Lower leg skin (tissue), 4 donors: Measurements from ENCODE around the gene MYO1A. TPM values are rescaled to one million over a fixed set of nuclear protein-coding genes. Genes with fewer than 3 reads are reported as not detected.

Experiments
- DNase-seq, 2 donors: peaks; one replicate each; pipeline ENCODE4 v3.0.0-alpha.2; 2019; ENCODE audit warnings: low spot score in 2 of 2
- H3K4me3 ChIP-seq: fragments of 200-600 bp; sonication (generic); 2 replicates; pipeline ENCODE4 v1.5.1; 2017; ENCODE audit warnings: mild to moderate bottlenecking, low read depth; ENCODE audit not compliant: poor library complexity, severe bottlenecking
- POLR2A ChIP-seq, 2 donors: fragments of 450-650 bp; IDR thresholded peaks; one replicate each; pipeline ENCODE4 v1.6.1; 2016 to 2017; ENCODE audit warnings: antibody characterized with exemption in 2 of 2, mild to moderate bottlenecking in 1 of 2, moderate library complexity in 1 of 2
- WGBS, 2 donors: methylation state at CpG; one replicate each; pipeline ENCODE4 v1.1.5; 2018; 5-methylcytosine and 5-hydroxymethylcytosine counted together
- intact Hi-C: fragments of 100-400 bp; cut with DNase I; formaldehyde crosslinking; loops from one replicate; pipeline ENCODE4 v1.15.0; 2023; ENCODE audit warnings: low total_unique reads
- total RNA-seq, 4 donors: library from RNA; depleted of rRNA; stranded (reverse); fragments of >200 nt; gene quantifications; one replicate each; pipeline ENCODE4 v1.1.0, GENCODE V29; 2016
- TF ChIP-seq, protein P1 (sequence below), 3 donors: fragments of 450-650 bp; IDR thresholded peaks; one replicate each; pipeline ENCODE4 v1.5.1; 2016; ENCODE audit warnings: antibody characterized with exemption in 3 of 3, mild to moderate bottlenecking in 3 of 3, moderate library complexity in 2 of 3

The MYO1A gene
- total RNA-seq, 4 donors from 2014 or later: 0.30 to 2.0 (median 0.39) TPM; not detected in 1

- H3K4me3 ChIP-seq: no peak overlapping the region
- peak in 1 of 2 donors; percentile 49 for DNase-seq
- no peak for TF ChIP-seq POLR2A (IDR thresholded peaks at IDR 0.05)
- TF ChIP-seq, protein P1, sequence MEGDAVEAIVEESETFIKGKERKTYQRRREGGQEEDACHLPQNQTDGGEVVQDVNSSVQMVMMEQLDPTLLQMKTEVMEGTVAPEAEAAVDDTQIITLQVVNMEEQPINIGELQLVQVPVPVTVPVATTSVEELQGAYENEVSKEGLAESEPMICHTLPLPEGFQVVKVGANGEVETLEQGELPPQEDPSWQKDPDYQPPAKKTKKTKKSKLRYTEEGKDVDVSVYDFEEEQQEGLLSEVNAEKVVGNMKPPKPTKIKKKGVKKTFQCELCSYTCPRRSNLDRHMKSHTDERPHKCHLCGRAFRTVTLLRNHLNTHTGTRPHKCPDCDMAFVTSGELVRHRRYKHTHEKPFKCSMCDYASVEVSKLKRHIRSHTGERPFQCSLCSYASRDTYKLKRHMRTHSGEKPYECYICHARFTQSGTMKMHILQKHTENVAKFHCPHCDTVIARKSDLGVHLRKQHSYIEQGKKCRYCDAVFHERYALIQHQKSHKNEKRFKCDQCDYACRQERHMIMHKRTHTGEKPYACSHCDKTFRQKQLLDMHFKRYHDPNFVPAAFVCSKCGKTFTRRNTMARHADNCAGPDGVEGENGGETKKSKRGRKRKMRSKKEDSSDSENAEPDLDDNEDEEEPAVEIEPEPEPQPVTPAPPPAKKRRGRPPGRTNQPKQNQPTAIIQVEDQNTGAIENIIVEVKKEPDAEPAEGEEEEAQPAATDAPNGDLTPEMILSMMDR (IDR thresholded peaks at IDR 0.05): no peak
- intact Hi-C loops: no loop called here
- WGBS, 2 donors: 89% methylated on average over 6 of the region's 6 CpGs
These were observed 51.6 kb downstream of the MYO1A start for GRCh38 chr12:56998316-56998715.

DNA sequence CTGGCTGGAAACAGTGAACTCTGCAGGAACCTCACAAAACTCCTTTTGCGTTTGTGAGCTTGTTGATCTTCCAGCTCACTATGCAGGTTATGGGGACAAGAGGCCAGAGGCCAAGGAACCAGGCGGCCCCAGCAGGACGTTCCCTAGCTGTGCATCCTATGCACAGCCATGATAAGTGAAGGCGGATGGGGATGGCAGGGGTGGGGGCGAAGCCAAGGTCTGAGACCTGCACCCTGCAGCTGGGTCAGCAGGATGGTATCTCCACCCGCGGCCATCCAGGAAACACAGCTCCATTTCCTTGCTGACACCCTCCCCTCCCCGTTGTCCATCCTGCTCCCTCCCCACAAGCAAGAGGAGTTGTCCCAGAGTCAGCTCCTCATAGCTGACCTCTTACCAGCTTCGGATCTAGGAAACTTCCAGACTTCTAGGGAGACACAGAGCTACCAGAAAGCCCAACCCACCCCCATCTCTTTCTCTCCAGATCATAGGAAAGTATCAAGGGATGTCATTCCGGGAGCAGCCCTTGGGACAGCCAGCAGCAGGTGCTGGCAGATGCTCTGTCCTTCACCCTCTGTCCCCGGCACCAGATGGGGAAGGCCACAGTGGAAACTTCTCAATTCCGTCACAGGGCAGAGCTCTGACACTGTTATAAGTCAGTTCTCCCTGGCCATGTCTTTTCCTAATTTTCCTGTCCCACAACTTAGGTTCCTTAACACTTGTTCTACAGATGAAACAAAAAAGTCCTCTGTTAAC is 53.0 kb downstream of the MYO1A start:
- H3K4me3 ChIP-seq: no peak overlapping the region
- intact Hi-C loops: no loop called here
- TF ChIP-seq, protein P1 (IDR thresholded peaks at IDR 0.05): no peak
- TF ChIP-seq POLR2A (IDR thresholded peaks at IDR 0.05): no peak
- DNase-seq: peak in 1 of 2 donors; percentile 86
- WGBS, 2 donors: 75 to 80% methylated on average over 12 of the region's 12 CpGs

DNA sequence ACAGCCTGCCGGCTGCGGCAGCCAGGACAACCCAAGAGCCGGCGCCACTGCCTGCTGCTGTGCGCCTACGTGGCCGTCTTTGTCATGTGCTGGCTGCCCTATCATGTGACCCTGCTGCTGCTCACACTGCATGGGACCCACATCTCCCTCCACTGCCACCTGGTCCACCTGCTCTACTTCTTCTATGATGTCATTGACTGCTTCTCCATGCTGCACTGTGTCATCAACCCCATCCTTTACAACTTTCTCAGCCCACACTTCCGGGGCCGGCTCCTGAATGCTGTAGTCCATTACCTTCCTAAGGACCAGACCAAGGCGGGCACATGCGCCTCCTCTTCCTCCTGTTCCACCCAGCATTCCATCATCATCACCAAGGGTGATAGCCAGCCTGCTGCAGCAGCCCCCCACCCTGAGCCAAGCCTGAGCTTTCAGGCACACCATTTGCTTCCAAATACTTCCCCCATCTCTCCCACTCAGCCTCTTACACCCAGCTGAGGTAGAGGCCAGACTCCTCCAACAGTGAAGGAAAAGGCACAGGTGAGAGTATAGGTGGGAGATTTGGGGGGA is 53.9 kb downstream of the MYO1A start:
- intact Hi-C loops: no loop called here
- 94 to 95% methylated on average over 11 of the region's 11 CpGs for WGBS, 2 donors
- TF ChIP-seq, protein P1 (IDR thresholded peaks at IDR 0.05): no peak
- no peak for TF ChIP-seq POLR2A (IDR thresholded peaks at IDR 0.05)
- DNase-seq: peak in 1 of 2 donors; percentile 53
- H3K4me3 ChIP-seq: no peak overlapping the region

DNA sequence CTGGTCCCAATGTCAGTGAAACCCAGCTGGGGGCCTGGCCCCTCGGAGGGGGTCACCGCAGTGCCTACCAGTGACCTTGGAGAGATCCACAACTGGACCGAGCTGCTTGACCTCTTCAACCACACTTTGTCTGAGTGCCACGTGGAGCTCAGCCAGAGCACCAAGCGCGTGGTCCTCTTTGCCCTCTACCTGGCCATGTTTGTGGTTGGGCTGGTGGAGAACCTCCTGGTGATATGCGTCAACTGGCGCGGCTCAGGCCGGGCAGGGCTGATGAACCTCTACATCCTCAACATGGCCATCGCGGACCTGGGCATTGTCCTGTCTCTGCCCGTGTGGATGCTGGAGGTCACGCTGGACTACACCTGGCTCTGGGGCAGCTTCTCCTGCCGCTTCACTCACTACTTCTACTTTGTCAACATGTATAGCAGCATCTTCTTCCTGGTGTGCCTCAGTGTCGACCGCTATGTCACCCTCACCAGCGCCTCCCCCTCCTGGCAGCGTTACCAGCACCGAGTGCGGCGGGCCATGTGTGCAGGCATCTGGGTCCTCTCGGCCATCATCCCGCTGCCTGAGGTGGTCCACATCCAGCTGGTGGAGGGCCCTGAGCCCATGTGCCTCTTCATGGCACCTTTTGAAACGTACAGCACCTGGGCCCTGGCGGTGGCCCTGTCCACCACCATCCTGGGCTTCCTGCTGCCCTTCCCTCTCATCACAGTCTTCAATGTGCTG is 54.6 kb downstream of the MYO1A start:
- no peak overlapping the region for H3K4me3 ChIP-seq
- intact Hi-C loops: no loop called here
- WGBS, 2 donors: 92 to 95% methylated on average over 25 to 26 of the region's 26 CpGs
- DNase-seq: peak in 1 of 2 donors; percentile 81
- TF ChIP-seq, protein P1 (IDR thresholded peaks at IDR 0.05): no peak
- no peak for TF ChIP-seq POLR2A (IDR thresholded peaks at IDR 0.05)

DNA sequence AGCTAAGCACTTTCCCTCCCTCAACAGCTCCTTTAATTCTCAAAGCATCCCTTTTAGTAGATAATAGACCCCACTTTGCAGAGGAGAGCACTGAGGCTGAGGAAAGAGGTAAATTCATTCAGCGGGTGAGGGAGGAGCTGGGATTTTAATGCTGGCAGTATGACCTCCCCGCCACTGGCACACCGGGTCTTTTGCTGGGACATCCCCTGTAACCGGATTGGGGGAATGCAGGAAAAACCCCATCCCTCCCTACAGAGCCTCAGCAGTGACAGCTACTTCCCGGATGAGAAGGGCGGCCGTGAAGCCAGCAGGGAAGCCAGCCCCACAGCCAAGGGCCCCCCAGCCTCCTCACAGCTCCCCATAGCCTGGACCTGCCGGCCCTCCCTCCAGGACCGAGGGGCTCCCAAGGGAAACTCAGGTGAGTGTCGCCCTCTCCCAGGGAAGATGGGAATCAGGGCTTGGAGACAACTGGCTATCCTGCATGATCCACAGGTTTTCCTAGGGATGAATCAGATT is 55.6 kb downstream of the MYO1A start:
- intact Hi-C loops: no loop called here
- TF ChIP-seq POLR2A (IDR thresholded peaks at IDR 0.05): no peak
- TF ChIP-seq, protein P1 (IDR thresholded peaks at IDR 0.05): no peak
- 70 to 84% methylated on average over 10 of the region's 10 CpGs for whole genome bisulfite sequencing, 2 donors
- DNase-seq: peak in 1 of 2 donors; percentile 72
- H3K4me3 ChIP-seq: no peak overlapping the region
